Small intestine (tissue), 7 donors: ENCODE results near the gene CDC6. TPM values are rescaled to one million over a fixed set of nuclear protein-coding genes. Genes with fewer than 3 reads are reported as not detected.

Experiments used
- DNase-seq, 2 donors: peaks; one replicate each; pipeline versions ENCODE4 v3.0.0 to v3.0.0-alpha.2; 2013
- FAIRE-seq: peaks from 2 replicates; lab custom pipeline; 2012; peaks lifted over from hg19 to GRCh38; lab: Jason Lieb, UNC
- H3K27ac ChIP-seq, 3 donors: one replicate each; pipeline ENCODE4 v1.5.1; 2013; ENCODE audit warnings: low read length in 2 of 3, mild to moderate bottlenecking in 2 of 3, control low read depth in 1 of 3, inconsistent platforms in 1 of 3, low read depth in 1 of 3, moderate library complexity in 1 of 3
- H3K27me3 ChIP-seq, 3 donors: one replicate each; pipeline ENCODE4 v1.6.1; 2013; ENCODE audit warnings: low read length in 3 of 3, inconsistent platforms in 1 of 3; ENCODE audit not compliant: control insufficient read depth in 3 of 3, insufficient read depth in 3 of 3
- H3K36me3 ChIP-seq, 3 donors: one replicate each; pipeline ENCODE4 v1.6.1; 2013; ENCODE audit warnings: low read length in 3 of 3, inconsistent platforms in 1 of 3, low read depth in 1 of 3, mild to moderate bottlenecking in 1 of 3, moderate library complexity in 1 of 3; ENCODE audit not compliant: control insufficient read depth in 3 of 3, insufficient read depth in 2 of 3
- H3K4me1 ChIP-seq, 3 donors: one replicate each; pipeline ENCODE4 v1.6.1; 2013; ENCODE audit warnings: low read length in 2 of 3, inconsistent platforms in 1 of 3, low read depth in 1 of 3, mild to moderate bottlenecking in 1 of 3, moderate library complexity in 1 of 3; ENCODE audit not compliant: control insufficient read depth in 3 of 3, insufficient read depth in 2 of 3
- H3K4me3 ChIP-seq, 3 donors: one replicate each; pipeline ENCODE4 v1.5.1; 2013; ENCODE audit warnings: low read length in 3 of 3, control low read depth in 1 of 3, inconsistent platforms in 1 of 3, low read depth in 1 of 3, mild to moderate bottlenecking in 1 of 3, moderate library complexity in 1 of 3
- H3K9me3 ChIP-seq, 2 donors: one replicate each; pipeline ENCODE4 v1.6.1; 2013; ENCODE audit warnings: low read depth in 1 of 2, low read length in 1 of 2; ENCODE audit not compliant: control insufficient read depth in 2 of 2, insufficient read depth in 1 of 2
- WGBS, 3 donors: extraction: QIAGEN DNeasy Blood & Tissue Kit; methylation state at CpG; one replicate each; pipeline ENCODE4 v1.1.7; 2013; 5-methylcytosine and 5-hydroxymethylcytosine counted together
- polyA plus RNA-seq, 4 donors: library from polyadenylated mRNA; stranded (reverse) in 3 of 4; unstranded in 1 of 4; fragments of 200-250 nt in 3 of 4; fragments of 120-200 nt in 1 of 4; gene quantifications; one replicate each; pipeline versions ENCODE4 v1.2.1 to v1.2.3, GENCODE V29; 2013
- donor health status: healthy with polysubstance abuse.
- donor health status: control.
- donor health status: control.
- donor health status: Bipolar disorder and iron deficiency.
- donor health status: healthy.

The CDC6 gene
- polyA plus RNA-seq, 4 donors = 2.5 to 11.5 (median 7.3) TPM

GRCh38 chr17:40251576-40251975, 36.1 kb upstream of the CDC6 start:
- Histone ChIP-seq H3K9me3 (no peaks in the 10 kb centered on the region), H3K4me1 (peaks cover 2 to 7% (median 6%) of the 10 kb centered on the region in 3 donors), H3K27me3 (no peaks in the 10 kb centered on the region), H3K4me3 (no peak overlapping the region), H3K36me3 (peaks cover 0 to 22% (median under 1%) of the 10 kb centered on the region in 3 donors), H3K27ac (peak overlapping the region in 2 of 3 donors; percentile 0 to 85)
- FAIRE-seq (no peak), DNase-seq (peak; percentile 81 to 95)

- peaks cover 0 to 33% (median 2%) of the 10 kb centered on the region in 3 donors for H3K36me3 ChIP-seq
- peaks cover 2 to 7% (median 6%) of the 10 kb centered on the region in 3 donors for H3K4me1 ChIP-seq
- no peaks in the 10 kb centered on the region for H3K27me3 ChIP-seq
- H3K9me3 ChIP-seq = no peaks in the 10 kb centered on the region
- no peak for DNase-seq
- no peak for FAIRE-seq
- WGBS, 3 donors = 93 to 97% (median 95%) methylated on average over 3 of the region's 3 CpGs
- H3K4me3 ChIP-seq = no peak overlapping the region
- H3K27ac ChIP-seq = no peak overlapping the region
These were observed 34.1 kb upstream of the CDC6 start for GRCh38 chr17:40253565-40253964.

- Histone ChIP-seq H3K4me3 (no peak overlapping the region), H3K27me3 (no peaks in the 10 kb centered on the region), H3K27ac (no peak overlapping the region), H3K9me3 (no peaks in the 10 kb centered on the region), H3K4me1 (no peaks in the 10 kb centered on the region), H3K36me3 (peaks cover 8 to 70% (median 16%) of the 10 kb centered on the region in 3 donors)
- 55 to 82% (median 63%) methylated on average over 2 of the region's 2 CpGs for WGBS, 3 donors
- DNase-seq (no peak), FAIRE-seq (no peak)
These were observed 28.2 kb upstream of the CDC6 start for GRCh38 chr17:40259505-40259904.

- Histone ChIP-seq H3K27ac (no peak overlapping the region), H3K4me3 (no peak overlapping the region), H3K36me3 (peaks cover 12 to 71% (median 23%) of the 10 kb centered on the region in 3 donors), H3K4me1 (no peaks in the 10 kb centered on the region), H3K9me3 (no peaks in the 10 kb centered on the region), H3K27me3 (no peaks in the 10 kb centered on the region)
- DNase-seq (no peak), FAIRE-seq (no peak)
- 88 to 96% (median 96%) methylated on average over 7 of the region's 7 CpGs for WGBS, 3 donors
These were observed 27.2 kb upstream of the CDC6 start for GRCh38 chr17:40260528-40260927.

GRCh38 chr17:40264458-40265185, 23.1 kb upstream of the CDC6 start:
- H3K4me3 ChIP-seq = no peak overlapping the region
- WGBS, 3 donors = 90 to 96% (median 95%) methylated on average over 21 of the region's 21 CpGs
- H3K36me3 ChIP-seq = peaks cover 11 to 69% (median 29%) of the 10 kb centered on the region in 3 donors
- H3K27ac ChIP-seq = no peak overlapping the region
- no peaks in the 10 kb centered on the region for H3K27me3 ChIP-seq
- H3K4me1 ChIP-seq = peaks cover 0 to 4% (median 0%) of the 10 kb centered on the region in 3 donors
- H3K9me3 ChIP-seq = no peaks in the 10 kb centered on the region
- FAIRE-seq = no peak
- no peak for DNase-seq

GRCh38 chr17:40265337-40265736, 22.3 kb upstream of the CDC6 start:
- H3K27me3 ChIP-seq = no peaks in the 10 kb centered on the region
- H3K27ac ChIP-seq = peak overlapping the region in 1 of 3 donors; percentile 45
- H3K9me3 ChIP-seq = no peaks in the 10 kb centered on the region
- no peak for FAIRE-seq
- WGBS, 3 donors = 93 to 96% (median 95%) methylated on average over 5 of the region's 5 CpGs
- no peak overlapping the region for H3K4me3 ChIP-seq
- peaks cover 11 to 71% (median 26%) of the 10 kb centered on the region in 3 donors for H3K36me3 ChIP-seq
- peaks cover 0 to 4% (median 0%) of the 10 kb centered on the region in 3 donors for H3K4me1 ChIP-seq
- DNase-seq = no peak

- DNase-seq = no peak
These were observed 20.8 kb upstream of the CDC6 start for GRCh38 chr17:40266882-40267281.

GRCh38 chr17:40268141-40268712, 19.5 kb upstream of the CDC6 start:
- FAIRE-seq = no peak

More at GRCh38 chr17:40266882-40267281, 20.8 kb upstream of the CDC6 start:
- Histone ChIP-seq H3K4me3 (no peak overlapping the region), H3K27me3 (no peaks in the 10 kb centered on the region), H3K36me3 (peaks cover 18 to 66% (median 21%) of the 10 kb centered on the region in 3 donors), H3K27ac (no peak overlapping the region), H3K9me3 (no peaks in the 10 kb centered on the region), H3K4me1 (peaks cover 0 to 4% (median 0%) of the 10 kb centered on the region in 3 donors)
- FAIRE-seq = no peak
- 93 to 99% (median 94%) methylated on average over 6 of the region's 6 CpGs for WGBS, 3 donors

More at GRCh38 chr17:40268141-40268712, 19.5 kb upstream of the CDC6 start:
- H3K36me3 ChIP-seq = peaks cover 21 to 61% (median 22%) of the 10 kb centered on the region in 3 donors
- DNase-seq = peak in 1 of 2 donors; percentile 14
- H3K4me1 ChIP-seq = peaks cover 0 to 4% (median 0%) of the 10 kb centered on the region in 3 donors
- no peaks in the 10 kb centered on the region for H3K27me3 ChIP-seq
- no peak overlapping the region for H3K27ac ChIP-seq
- no peak overlapping the region for H3K4me3 ChIP-seq
- 55 to 82% (median 61%) methylated on average over 2 of the region's 2 CpGs for WGBS, 3 donors
- H3K9me3 ChIP-seq = no peaks in the 10 kb centered on the region
